Tibial nerve (tissue), 4 donors: ENCODE data around the gene MYH8.

Experiments
- EP300 ChIP-seq, 2 donors: sonication (generic); formaldehyde crosslinking; IDR thresholded peaks; one replicate each; pipeline ENCODE4 v1.6.1; 2017; ENCODE audit warnings: antibody characterized with exemption in 2 of 2, mild to moderate bottlenecking in 1 of 2
- POLR2A ChIP-seq, 2 donors: fragments of 450-650 bp; IDR thresholded peaks; one replicate each; pipeline ENCODE4 v1.6.1; 2017; ENCODE audit warnings: antibody characterized with exemption in 2 of 2, mild to moderate bottlenecking in 2 of 2, moderate library complexity in 2 of 2
- TF ChIP-seq, protein P1 (sequence below), 5 experiments: fragments of 200-600 bp in 3 of 5; fragments of 450-650 bp in 2 of 5; sonication (generic) in 3 of 5; IDR thresholded peaks; one replicate each; pipeline ENCODE4 v1.5.1; 2016 to 2019; ENCODE audit warnings: antibody characterized with exemption in 5 of 5, mild to moderate bottlenecking in 3 of 5, moderate library complexity in 2 of 5

DNA sequence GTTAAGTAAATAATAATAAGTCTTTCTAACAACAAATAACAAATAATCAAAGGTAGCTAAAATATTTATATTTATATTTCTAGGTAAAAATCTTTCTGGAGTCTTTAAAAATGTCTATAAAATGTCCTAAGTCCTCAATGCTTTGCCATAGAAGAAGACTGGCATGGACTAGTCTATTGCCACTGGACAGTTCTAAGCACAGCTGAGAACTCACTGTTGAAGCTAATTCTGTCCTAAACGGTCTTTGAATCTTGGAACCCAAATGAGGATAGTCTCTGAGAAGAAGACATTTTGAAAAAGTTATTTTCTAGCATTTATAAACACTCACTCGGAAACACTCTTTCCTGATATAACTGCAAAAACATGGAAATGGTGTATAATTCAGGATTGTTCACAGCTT lies 539 bp downstream of the MYH8 start:
- TF ChIP-seq, protein P1, sequence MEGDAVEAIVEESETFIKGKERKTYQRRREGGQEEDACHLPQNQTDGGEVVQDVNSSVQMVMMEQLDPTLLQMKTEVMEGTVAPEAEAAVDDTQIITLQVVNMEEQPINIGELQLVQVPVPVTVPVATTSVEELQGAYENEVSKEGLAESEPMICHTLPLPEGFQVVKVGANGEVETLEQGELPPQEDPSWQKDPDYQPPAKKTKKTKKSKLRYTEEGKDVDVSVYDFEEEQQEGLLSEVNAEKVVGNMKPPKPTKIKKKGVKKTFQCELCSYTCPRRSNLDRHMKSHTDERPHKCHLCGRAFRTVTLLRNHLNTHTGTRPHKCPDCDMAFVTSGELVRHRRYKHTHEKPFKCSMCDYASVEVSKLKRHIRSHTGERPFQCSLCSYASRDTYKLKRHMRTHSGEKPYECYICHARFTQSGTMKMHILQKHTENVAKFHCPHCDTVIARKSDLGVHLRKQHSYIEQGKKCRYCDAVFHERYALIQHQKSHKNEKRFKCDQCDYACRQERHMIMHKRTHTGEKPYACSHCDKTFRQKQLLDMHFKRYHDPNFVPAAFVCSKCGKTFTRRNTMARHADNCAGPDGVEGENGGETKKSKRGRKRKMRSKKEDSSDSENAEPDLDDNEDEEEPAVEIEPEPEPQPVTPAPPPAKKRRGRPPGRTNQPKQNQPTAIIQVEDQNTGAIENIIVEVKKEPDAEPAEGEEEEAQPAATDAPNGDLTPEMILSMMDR (IDR thresholded peaks at IDR 0.05) = no peak
- TF ChIP-seq POLR2A (IDR thresholded peaks at IDR 0.05) (no peak), EP300 (IDR thresholded peaks at IDR 0.05) (no peak)
